Measurements from ENCODE around the gene NEK6.

NEK6 gene

GRCh38 chr9:124355039-124355940, 97.5 kb downstream of the NEK6 start:
- Histone ChIP-seq H3K27ac (peak overlapping the region; percentile 37), H3K27me3 (no peaks in the 10 kb centered on the region), H3K9me3 (no peaks in the 10 kb centered on the region), H3K36me3 (peaks cover 100% of the 10 kb centered on the region), H3K4me1 (ENCODE audit: control insufficient read depth in 1 of 2, insufficient read depth in 1 of 2, low read depth in 1 of 2, low read length in 1 of 2) (peaks cover 41 to 43% of the 10 kb centered on the region in 2 experiments), H3K4me3 (ENCODE audit: low read depth in 1 of 2, low read length in 1 of 2) (no peak overlapping the region)
- no peak for TF ChIP-seq CTCF (IDR thresholded peaks at IDR 0.05)

DNA sequence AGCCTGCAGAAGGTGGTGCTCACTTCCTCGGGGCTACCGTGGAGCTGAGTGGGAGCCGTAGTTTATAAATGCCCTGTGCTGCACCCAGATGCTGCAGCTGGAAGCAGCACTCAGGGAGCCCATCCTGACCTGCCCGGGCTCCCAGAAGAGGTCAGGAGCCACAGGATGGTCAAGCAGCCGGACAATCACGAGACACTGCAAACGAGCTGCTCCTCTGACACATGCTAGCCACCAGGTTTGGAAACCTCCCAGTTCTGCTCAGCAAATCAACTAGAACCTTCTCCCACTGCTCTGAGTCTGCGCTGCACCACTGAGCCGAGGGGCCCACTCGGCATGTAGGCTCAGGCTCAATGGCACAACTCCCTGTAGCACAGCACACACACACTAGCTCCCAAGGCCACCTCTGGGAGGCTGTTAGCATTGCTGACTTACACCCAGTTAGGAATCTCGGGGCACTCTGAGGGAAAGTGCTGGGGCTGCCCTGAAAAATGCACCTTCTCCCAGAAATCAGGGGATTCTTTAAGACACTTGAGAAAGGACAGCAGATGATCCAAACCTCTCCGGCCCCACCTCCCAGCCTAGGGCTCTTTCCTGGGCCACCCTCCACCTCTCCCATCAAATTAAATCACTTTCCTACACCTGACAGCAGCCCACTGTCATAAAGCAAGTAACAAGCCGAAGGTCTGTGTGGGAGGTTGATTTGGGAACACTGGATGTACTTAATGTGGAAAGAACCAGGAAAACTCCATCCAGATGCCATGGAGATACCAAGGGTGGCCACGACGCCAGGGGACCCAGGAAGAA, 98.4 kb downstream of the NEK6 start:
- Histone ChIP-seq H3K9me3 (no peaks in the 10 kb centered on the region), H3K27me3 (no peaks in the 10 kb centered on the region), H3K4me1 (ENCODE audit: control insufficient read depth in 1 of 2, insufficient read depth in 1 of 2, low read depth in 1 of 2, low read length in 1 of 2) (peaks cover 37 to 39% of the 10 kb centered on the region in 2 experiments), H3K4me3 (ENCODE audit: low read depth in 1 of 2, low read length in 1 of 2) (no peak overlapping the region), H3K36me3 (peaks cover 94% of the 10 kb centered on the region), H3K27ac (peak overlapping the region; percentile 37)
- no peak for TF ChIP-seq CTCF (IDR thresholded peaks at IDR 0.05)

- Histone ChIP-seq H3K9me3 (no peaks in the 10 kb centered on the region), H3K27ac (peak overlapping the region; percentile 45), H3K4me3 (ENCODE audit: low read depth in 1 of 2, low read length in 1 of 2) (no peak overlapping the region), H3K4me1 (ENCODE audit: control insufficient read depth in 1 of 2, insufficient read depth in 1 of 2, low read depth in 1 of 2, low read length in 1 of 2) (peaks cover 30 to 32% of the 10 kb centered on the region in 2 experiments), H3K27me3 (no peaks in the 10 kb centered on the region), H3K36me3 (peaks cover 94% of the 10 kb centered on the region)
- no peak for TF ChIP-seq CTCF (IDR thresholded peaks at IDR 0.05)
Observed at GRCh38 chr9:124356745-124357390, 99.1 kb downstream of the NEK6 start.

DNA sequence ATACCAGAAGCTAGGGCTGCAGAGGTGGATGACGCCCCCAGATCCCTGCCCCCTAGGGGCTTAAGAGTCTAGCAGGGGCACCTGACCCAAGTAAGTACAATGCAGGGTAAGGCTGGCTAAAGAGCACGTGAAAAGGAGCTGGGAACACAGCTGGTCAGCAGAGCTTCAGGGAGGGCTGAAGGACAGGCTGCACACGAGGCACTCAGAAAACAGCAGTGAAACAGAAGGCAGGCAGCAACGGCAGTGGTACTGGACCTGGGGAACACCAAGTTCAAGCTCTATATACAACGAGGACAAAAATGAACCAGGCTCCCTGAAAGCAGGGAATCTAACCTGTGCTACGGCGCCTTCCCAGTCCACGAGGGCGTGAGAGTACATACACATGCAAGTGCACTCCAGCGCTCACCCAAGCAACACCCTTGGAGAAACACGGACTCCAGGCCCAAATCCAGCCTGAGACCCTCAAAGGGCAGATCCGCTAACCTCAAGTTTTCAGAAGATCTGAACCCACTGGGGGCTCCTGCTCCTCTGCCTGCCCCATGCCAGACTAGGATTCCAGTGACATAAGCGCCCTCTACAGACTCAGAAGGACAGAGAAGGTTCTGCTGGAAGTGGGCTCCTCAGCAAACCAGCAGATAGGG, 100.1 kb downstream of the NEK6 start:
- Histone ChIP-seq H3K27ac (peak overlapping the region; percentile 45), H3K36me3 (peaks cover 90% of the 10 kb centered on the region), H3K4me1 (ENCODE audit: control insufficient read depth in 1 of 2, insufficient read depth in 1 of 2, low read depth in 1 of 2, low read length in 1 of 2) (peaks cover 22 to 28% of the 10 kb centered on the region in 2 experiments), H3K9me3 (no peaks in the 10 kb centered on the region), H3K4me3 (ENCODE audit: low read depth in 1 of 2, low read length in 1 of 2) (no peak overlapping the region), H3K27me3 (no peaks in the 10 kb centered on the region)
- TF ChIP-seq CTCF (IDR thresholded peaks at IDR 0.05) = no peak

GRCh38 chr9:124358631-124359030, 100.9 kb downstream of the NEK6 start:
- no peaks in the 10 kb centered on the region for H3K27me3 ChIP-seq
- no peak overlapping the region for H3K4me3 ChIP-seq (ENCODE audit: low read depth in 1 of 2, low read length in 1 of 2)
- peaks cover 17 to 23% of the 10 kb centered on the region in 2 experiments for H3K4me1 ChIP-seq (ENCODE audit: control insufficient read depth in 1 of 2, insufficient read depth in 1 of 2, low read depth in 1 of 2, low read length in 1 of 2)
- peaks cover 88% of the 10 kb centered on the region for H3K36me3 ChIP-seq
- H3K27ac ChIP-seq = no peak overlapping the region
- H3K9me3 ChIP-seq = no peaks in the 10 kb centered on the region
- no peak for TF ChIP-seq CTCF (IDR thresholded peaks at IDR 0.05)

Measured in neutrophil (primary cell).